ENCODE data around the gene CACNB3. TPM values are rescaled to one million over a fixed set of nuclear protein-coding genes. Genes with fewer than 3 reads are reported as not detected.

The CACNB3 gene
- polyA plus RNA-seq (2013, experiment 1 of 2), result 1.3 TPM
- polyA plus RNA-seq (2013, experiment 2 of 2), result 1.8 TPM

DNA sequence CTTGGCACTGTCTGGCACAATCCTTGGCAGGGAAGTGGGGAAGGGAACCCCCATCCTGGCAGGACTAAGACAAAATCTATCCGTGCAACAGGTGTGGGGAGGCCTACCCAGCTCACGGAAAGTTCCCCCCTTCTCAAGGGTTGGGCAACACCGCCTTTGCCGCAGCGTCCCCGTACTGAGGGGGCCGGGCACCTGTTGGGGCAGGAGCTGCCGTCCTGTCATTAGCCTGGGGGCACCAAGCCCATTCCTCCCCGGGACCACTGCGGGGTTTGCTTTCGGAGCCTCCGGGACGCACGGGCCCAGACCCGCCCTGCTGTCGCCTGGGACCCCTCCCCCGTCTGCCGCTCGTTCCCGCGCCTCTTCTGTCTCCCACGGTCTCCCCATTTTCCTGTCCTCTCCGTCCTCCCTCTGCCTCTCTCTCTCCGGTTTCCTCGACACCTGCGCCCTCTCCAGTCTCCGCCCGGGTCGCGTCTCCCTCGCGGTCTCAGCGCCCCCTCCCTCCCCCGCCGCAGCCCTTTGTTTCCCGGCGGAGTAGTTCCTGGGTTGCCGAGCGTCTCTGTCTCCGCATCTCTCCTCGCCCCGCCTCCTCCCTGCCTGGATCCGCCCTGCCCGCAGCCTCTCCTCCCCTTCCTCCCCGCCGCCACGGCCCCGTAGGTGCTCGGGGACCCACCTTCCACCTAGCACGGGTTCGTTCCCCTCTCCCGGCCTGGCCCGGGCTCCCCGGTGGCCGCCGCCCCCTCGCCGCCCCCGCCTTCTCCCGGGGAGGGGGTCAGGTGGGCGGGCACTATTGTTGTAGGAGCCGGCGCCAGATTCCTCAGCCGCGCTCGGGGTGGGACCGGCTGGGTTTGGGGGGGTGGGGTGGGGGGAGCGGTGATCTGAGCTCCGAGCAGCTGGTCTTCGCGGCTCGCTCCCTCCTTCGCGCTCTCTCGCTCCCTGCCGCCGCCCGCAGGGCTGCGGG lies at the start of gene CACNB3:
CACNB3 (plus strand) TSS at position 624 of the 958 bp plus-strand sequence. CDS start 434 bp downstream, outside the sequence.
- peak within 1 kb of the TSS; percentile 87 for H3K56ac ChIP-seq (ENCODE audit: low read length)
- H3K79me2 ChIP-seq (ENCODE audit: control insufficient read depth, insufficient read depth, low read length), result no peaks in the 10 kb centered on the region
- H3K4me3 ChIP-seq (ENCODE audit: low read length), result peak within 1 kb of the TSS; percentile 70
- WGBS (ENCODE audit: extremely low coverage, insufficient coverage, low lambda C conversion rate), result no CpG with 5 or more reads among the region's 79 CpGs
- H2BK15ac ChIP-seq (replicated peaks; ENCODE audit: low read depth), result no peak within 1 kb of the TSS
- no peak within 1 kb of the TSS for H4K8ac ChIP-seq (ENCODE audit: low read depth, low read length)
- no peaks in the 10 kb centered on the region for H3K79me1 ChIP-seq (ENCODE audit: low read length)
- H3K23ac ChIP-seq (ENCODE audit: low read length), result no peak within 1 kb of the TSS
- H2AK5ac ChIP-seq (ENCODE audit: low read length), result no peak within 1 kb of the TSS
- no peaks in the 10 kb centered on the region for H3K36me3 ChIP-seq (ENCODE audit: control insufficient read depth, insufficient read depth, low read length)
- H2BK120ac ChIP-seq (ENCODE audit: low read depth, low read length), result no peak within 1 kb of the TSS
- H4K5ac ChIP-seq (ENCODE audit: low read length), result no peak within 1 kb of the TSS
- DNase-seq, result peak; percentile 79
- H3K4me1 ChIP-seq (ENCODE audit: control insufficient read depth, low read depth, low read length), result peaks cover 5% of the 10 kb centered on the region
- H3K4me2 ChIP-seq (ENCODE audit: low read length), result peak within 1 kb of the TSS; percentile 79
- H3K27ac ChIP-seq (ENCODE audit: low read depth, low read length), result no peak within 1 kb of the TSS
- H2BK5ac ChIP-seq (ENCODE audit: low read length), result no peak within 1 kb of the TSS
- peak within 1 kb of the TSS; percentile 4 for H3K18ac ChIP-seq (ENCODE audit: low read length)
- H3K27me3 ChIP-seq (ENCODE audit: insufficient read depth, low read length, poor library complexity), result peaks cover 16% of the 10 kb centered on the region
- H3K9ac ChIP-seq (ENCODE audit: low read length), result peak within 1 kb of the TSS; percentile 67
- no peak within 1 kb of the TSS for H3K4ac ChIP-seq (ENCODE audit: low read depth, low read length)

DNA sequence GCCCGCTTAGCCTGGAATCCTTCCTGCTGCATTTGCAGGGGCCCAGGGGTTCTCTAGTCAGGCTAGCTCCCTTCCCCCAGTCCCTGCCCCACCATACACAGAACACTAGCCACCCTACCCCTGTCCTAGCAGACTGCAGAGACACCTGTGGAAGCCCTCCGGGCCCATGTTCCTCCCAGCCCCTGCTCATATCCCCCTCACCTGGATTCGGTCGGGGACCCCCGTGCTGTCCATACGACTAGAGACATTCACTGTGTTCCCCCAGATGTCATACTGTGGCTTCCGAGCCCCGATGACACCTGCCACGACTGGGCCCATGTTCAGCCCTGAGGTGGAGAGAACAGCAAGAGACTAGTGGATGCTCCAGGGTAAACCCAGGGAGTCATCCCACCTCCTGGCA lies 49.6 kb upstream of the CACNB3 start:
- H3K4me1 ChIP-seq (ENCODE audit: control insufficient read depth, low read depth, low read length), result peaks cover 2% of the 10 kb centered on the region
- H3K4me2 ChIP-seq (ENCODE audit: low read length), result no peak overlapping the region
- no CpG with 5 or more reads among the region's 9 CpGs for WGBS (ENCODE audit: extremely low coverage, insufficient coverage, low lambda C conversion rate)
- no peak overlapping the region for H2BK120ac ChIP-seq (ENCODE audit: low read depth, low read length)
- no peaks in the 10 kb centered on the region for H3K79me1 ChIP-seq (ENCODE audit: low read length)
- H3K36me3 ChIP-seq (ENCODE audit: control insufficient read depth, insufficient read depth, low read length), result no peaks in the 10 kb centered on the region
- no peak overlapping the region for H3K4ac ChIP-seq (ENCODE audit: low read depth, low read length)
- no peak for DNase-seq
- no peak overlapping the region for H3K9ac ChIP-seq (ENCODE audit: low read length)
- no peak overlapping the region for H2BK15ac ChIP-seq (replicated peaks; ENCODE audit: low read depth)
- no peak overlapping the region for H3K23ac ChIP-seq (ENCODE audit: low read length)
- H3K4me3 ChIP-seq (ENCODE audit: low read length), result no peak overlapping the region
- no peaks in the 10 kb centered on the region for H3K27me3 ChIP-seq (ENCODE audit: insufficient read depth, low read length, poor library complexity)
- H3K18ac ChIP-seq (ENCODE audit: low read length), result no peak overlapping the region
- H3K27ac ChIP-seq (ENCODE audit: low read depth, low read length), result no peak overlapping the region
- H4K5ac ChIP-seq (ENCODE audit: low read length), result no peak overlapping the region
- H3K79me2 ChIP-seq (ENCODE audit: control insufficient read depth, insufficient read depth, low read length), result no peaks in the 10 kb centered on the region
- H2BK5ac ChIP-seq (ENCODE audit: low read length), result no peak overlapping the region
- no peak overlapping the region for H3K56ac ChIP-seq (ENCODE audit: low read length)
- H2AK5ac ChIP-seq (ENCODE audit: low read length), result no peak overlapping the region
- no peak overlapping the region for H4K8ac ChIP-seq (ENCODE audit: low read depth, low read length)

DNA sequence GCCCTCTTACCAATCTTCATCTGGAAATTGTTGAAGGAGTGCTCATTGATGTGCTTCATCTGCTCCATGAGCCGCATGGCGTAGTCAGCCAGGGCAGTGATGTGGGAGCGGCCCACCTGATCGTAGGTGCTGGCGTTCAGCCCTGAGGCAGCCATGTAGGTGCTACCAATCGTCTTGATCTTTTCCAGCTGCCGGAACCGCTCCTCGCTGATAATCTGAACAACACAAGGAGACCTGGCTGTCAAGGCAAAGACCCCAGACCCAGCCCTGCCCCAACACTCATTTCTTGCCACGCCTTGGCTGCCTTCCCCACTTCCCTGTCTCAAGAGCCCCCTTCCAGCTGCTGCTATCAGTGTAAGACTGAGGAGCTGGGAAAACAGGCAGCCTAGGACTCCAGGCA lies 47.5 kb upstream of the CACNB3 start:
- no peak overlapping the region for H3K4ac ChIP-seq (ENCODE audit: low read depth, low read length)
- no peak overlapping the region for H2BK5ac ChIP-seq (ENCODE audit: low read length)
- no peaks in the 10 kb centered on the region for H3K79me2 ChIP-seq (ENCODE audit: control insufficient read depth, insufficient read depth, low read length)
- no peaks in the 10 kb centered on the region for H3K27me3 ChIP-seq (ENCODE audit: insufficient read depth, low read length, poor library complexity)
- H3K4me3 ChIP-seq (ENCODE audit: low read length), result no peak overlapping the region
- no peak overlapping the region for H3K56ac ChIP-seq (ENCODE audit: low read length)
- no peak overlapping the region for H2BK120ac ChIP-seq (ENCODE audit: low read depth, low read length)
- H3K23ac ChIP-seq (ENCODE audit: low read length), result no peak overlapping the region
- no peak for DNase-seq
- H4K5ac ChIP-seq (ENCODE audit: low read length), result no peak overlapping the region
- no peak overlapping the region for H3K18ac ChIP-seq (ENCODE audit: low read length)
- H2BK15ac ChIP-seq (replicated peaks; ENCODE audit: low read depth), result no peak overlapping the region
- H3K79me1 ChIP-seq (ENCODE audit: low read length), result no peaks in the 10 kb centered on the region
- H3K27ac ChIP-seq (ENCODE audit: low read depth, low read length), result no peak overlapping the region
- peaks cover 2% of the 10 kb centered on the region for H3K4me1 ChIP-seq (ENCODE audit: control insufficient read depth, low read depth, low read length)
- no peak overlapping the region for H3K9ac ChIP-seq (ENCODE audit: low read length)
- H2AK5ac ChIP-seq (ENCODE audit: low read length), result no peak overlapping the region
- no peak overlapping the region for H3K4me2 ChIP-seq (ENCODE audit: low read length)
- WGBS (ENCODE audit: extremely low coverage, insufficient coverage, low lambda C conversion rate), result no CpG with 5 or more reads among the region's 10 CpGs
- H4K8ac ChIP-seq (ENCODE audit: low read depth, low read length), result no peak overlapping the region
- no peaks in the 10 kb centered on the region for H3K36me3 ChIP-seq (ENCODE audit: control insufficient read depth, insufficient read depth, low read length)

DNA sequence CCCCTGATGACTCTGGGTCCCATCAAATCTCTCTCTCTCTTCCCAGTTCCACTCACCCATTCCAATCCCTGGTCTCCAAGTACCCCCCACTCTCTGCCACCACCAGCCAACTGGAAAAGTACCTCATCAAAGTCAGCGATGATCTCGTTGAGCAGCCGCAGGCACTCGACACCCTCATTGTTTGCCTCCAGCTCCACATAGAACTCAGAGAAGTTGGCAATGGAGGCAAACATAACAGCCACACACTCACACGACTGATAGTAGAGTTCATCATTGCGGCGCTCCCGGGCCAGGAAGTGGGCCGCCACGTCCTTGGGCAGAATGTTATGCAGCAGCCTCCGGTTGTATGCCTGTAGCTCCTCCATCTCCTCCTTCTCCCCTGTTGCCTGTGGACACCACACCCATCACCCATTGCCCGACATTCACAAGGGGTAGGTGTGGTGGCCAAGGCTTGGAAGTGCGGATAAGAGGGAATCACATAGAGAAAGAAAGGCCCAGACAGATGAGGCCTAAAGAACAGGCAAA lies 46.6 kb upstream of the CACNB3 start:
- Histone ChIP-seq H2BK15ac (replicated peaks; ENCODE audit: low read depth) (no peak overlapping the region), H2BK120ac (ENCODE audit: low read depth, low read length) (no peak overlapping the region), H3K4ac (ENCODE audit: low read depth, low read length) (no peak overlapping the region), H3K56ac (ENCODE audit: low read length) (no peak overlapping the region), H4K8ac (ENCODE audit: low read depth, low read length) (no peak overlapping the region), H3K36me3 (ENCODE audit: control insufficient read depth, insufficient read depth, low read length) (no peaks in the 10 kb centered on the region), H2AK5ac (ENCODE audit: low read length) (no peak overlapping the region), H3K79me1 (ENCODE audit: low read length) (no peaks in the 10 kb centered on the region), H3K18ac (ENCODE audit: low read length) (no peak overlapping the region), H3K4me3 (ENCODE audit: low read length) (no peak overlapping the region), H3K9ac (ENCODE audit: low read length) (no peak overlapping the region), H3K79me2 (ENCODE audit: control insufficient read depth, insufficient read depth, low read length) (no peaks in the 10 kb centered on the region), H4K5ac (ENCODE audit: low read length) (no peak overlapping the region), H2BK5ac (ENCODE audit: low read length) (no peak overlapping the region), H3K23ac (ENCODE audit: low read length) (no peak overlapping the region), H3K27me3 (ENCODE audit: insufficient read depth, low read length, poor library complexity) (no peaks in the 10 kb centered on the region), H3K4me1 (ENCODE audit: control insufficient read depth, low read depth, low read length) (peaks cover 2% of the 10 kb centered on the region), H3K4me2 (ENCODE audit: low read length) (no peak overlapping the region), H3K27ac (ENCODE audit: low read depth, low read length) (no peak overlapping the region)
- WGBS (ENCODE audit: extremely low coverage, insufficient coverage, low lambda C conversion rate), result no CpG with 5 or more reads among the region's 13 CpGs
- no peak for DNase-seq

DNA sequence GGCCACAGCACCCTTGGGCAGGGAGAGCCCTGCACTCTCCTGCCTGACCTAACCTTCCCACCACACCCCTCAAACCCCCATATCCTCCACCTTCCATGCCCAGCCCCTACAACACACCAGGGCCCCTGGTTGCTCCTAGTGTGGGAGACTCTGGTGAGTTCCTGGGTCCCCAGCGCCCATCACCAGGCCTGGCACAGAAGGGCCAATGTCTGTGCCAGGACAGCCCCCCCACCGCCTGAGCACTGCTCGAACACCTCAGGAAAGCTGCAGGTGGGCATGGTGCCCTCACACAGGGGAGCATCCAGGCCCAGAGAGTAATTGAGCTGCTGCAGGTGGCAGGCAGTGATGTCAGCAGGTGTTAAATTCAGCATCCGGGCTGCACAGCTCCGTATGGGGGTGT lies 44.6 kb upstream of the CACNB3 start:
- H2AK5ac ChIP-seq (ENCODE audit: low read length), result no peak overlapping the region
- no peaks in the 10 kb centered on the region for H3K36me3 ChIP-seq (ENCODE audit: control insufficient read depth, insufficient read depth, low read length)
- H3K79me1 ChIP-seq (ENCODE audit: low read length), result no peaks in the 10 kb centered on the region
- no peak for DNase-seq
- no peak overlapping the region for H3K27ac ChIP-seq (ENCODE audit: low read depth, low read length)
- no peak overlapping the region for H2BK15ac ChIP-seq (replicated peaks; ENCODE audit: low read depth)
- no peak overlapping the region for H3K23ac ChIP-seq (ENCODE audit: low read length)
- H4K5ac ChIP-seq (ENCODE audit: low read length), result no peak overlapping the region
- no CpG with 5 or more reads among the region's 5 CpGs for WGBS (ENCODE audit: extremely low coverage, insufficient coverage, low lambda C conversion rate)
- H3K4me2 ChIP-seq (ENCODE audit: low read length), result no peak overlapping the region
- H3K4me1 ChIP-seq (ENCODE audit: control insufficient read depth, low read depth, low read length), result no peaks in the 10 kb centered on the region
- H3K4ac ChIP-seq (ENCODE audit: low read depth, low read length), result no peak overlapping the region
- H3K79me2 ChIP-seq (ENCODE audit: control insufficient read depth, insufficient read depth, low read length), result no peaks in the 10 kb centered on the region
- no peak overlapping the region for H3K9ac ChIP-seq (ENCODE audit: low read length)
- no peaks in the 10 kb centered on the region for H3K27me3 ChIP-seq (ENCODE audit: insufficient read depth, low read length, poor library complexity)
- no peak overlapping the region for H3K56ac ChIP-seq (ENCODE audit: low read length)
- H3K4me3 ChIP-seq (ENCODE audit: low read length), result no peak overlapping the region
- no peak overlapping the region for H4K8ac ChIP-seq (ENCODE audit: low read depth, low read length)
- no peak overlapping the region for H2BK5ac ChIP-seq (ENCODE audit: low read length)
- no peak overlapping the region for H3K18ac ChIP-seq (ENCODE audit: low read length)
- H2BK120ac ChIP-seq (ENCODE audit: low read depth, low read length), result no peak overlapping the region
